BLaER1 treated with 17β-estradiol and CSF1 and Interleukin-3, amounts not matched to agents 10 nM and 100 nM (cell line): Measurements from ENCODE around the gene SCAP.
"Not testable (repeated sequence)": the region's sequence is repeated elsewhere in the genome, so short reads cannot be mapped to it uniquely, and the experiment has no call there.

ENCODE experiments used
- H3K27ac ChIP-seq, 11 experiments: shearing (Covaris generic); formaldehyde crosslinking; 2 replicates each; pipeline ENCODE4 v1.8.1; 2022
- H3K27me3 ChIP-seq, 11 experiments: shearing (Covaris generic); formaldehyde crosslinking; 2 replicates each; pipeline ENCODE4 v1.8.1; 2022
- H3K36me3 ChIP-seq, 11 experiments: shearing (Covaris generic); formaldehyde crosslinking; 2 replicates each; pipeline ENCODE4 v1.8.1; 2022
- H3K4me1 ChIP-seq, 10 experiments: shearing (Covaris generic); formaldehyde crosslinking; 2 replicates each; pipeline ENCODE4 v1.8.1; 2022
- H3K4me2 ChIP-seq, 11 experiments: shearing (Covaris generic); formaldehyde crosslinking; 2 replicates each; pipeline ENCODE4 v1.8.1; 2022
- H3K4me3 ChIP-seq, 10 experiments: shearing (Covaris generic); formaldehyde crosslinking; 2 replicates each; pipeline ENCODE4 v1.8.1; 2022
- H3K9ac ChIP-seq, 11 experiments: shearing (Covaris generic); formaldehyde crosslinking; 2 replicates each; pipeline ENCODE4 v1.8.1; 2022
- H3K9me3 ChIP-seq, 11 experiments: shearing (Covaris generic); formaldehyde crosslinking; replicated peaks in 1 of 11; 2 replicates each; pipeline ENCODE4 v1.8.1; 2022
- H4K20me1 ChIP-seq, 11 experiments: shearing (Covaris generic); formaldehyde crosslinking; 2 replicates each; pipeline ENCODE4 v1.8.1; 2022
- Cebpa-rat ChIP-seq, 11 experiments: shearing (Covaris generic); IDR thresholded peaks; 2 replicates each; pipeline ENCODE4 v1.8.1; 2022

The SCAP gene

DNA sequence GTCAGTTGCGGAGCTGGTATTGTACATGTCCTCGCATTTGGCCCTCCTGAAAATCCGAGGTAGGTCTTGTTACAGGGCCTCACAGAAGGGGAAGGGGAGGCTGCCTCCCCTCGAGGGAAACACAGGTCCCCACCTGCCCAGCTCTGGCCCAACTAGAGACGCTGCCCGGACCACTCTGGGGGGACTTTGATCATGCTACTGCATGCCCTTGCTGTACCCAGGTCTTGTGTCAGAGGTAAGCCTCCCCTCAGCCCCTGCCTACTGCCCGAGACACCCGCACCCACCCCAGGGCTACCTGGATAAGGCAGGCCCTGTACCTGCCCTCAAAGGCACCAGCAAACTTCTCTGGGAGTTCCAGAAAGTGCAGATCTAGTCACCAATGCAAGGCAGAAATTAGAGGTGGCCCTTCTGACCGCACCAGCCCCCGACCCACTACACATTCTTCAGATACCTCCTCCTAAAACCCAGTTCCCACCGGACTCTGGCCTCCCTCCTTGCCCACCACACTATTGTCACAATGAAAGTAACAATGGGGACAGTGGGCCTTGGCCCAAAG is 981 bp upstream of the SCAP start:
- H3K4me2 ChIP-seq: peak overlapping the region; percentile 77 to 99 (median 90)
- peaks cover 7 to 38% (median 27%) of the 10 kb centered on the region in 11 experiments; a peak in 19 of 22 replicates for H4K20me1 ChIP-seq
- H3K4me3 ChIP-seq: peak overlapping the region; percentile 62 to 99 (median 90); a peak in 11 of 20 replicates
- peaks cover 0 to 6% (median under 1%) of the 10 kb centered on the region in 11 experiments; a peak in 3 of 22 replicates for H3K36me3 ChIP-seq
- peak overlapping the region in 10 of 11 experiments; percentile 74 to 92 (median 84); a peak in 12 of 22 replicates for H3K9ac ChIP-seq
- H3K27me3 ChIP-seq: no peaks in the 10 kb centered on the region
- H3K9me3 ChIP-seq: peaks cover 0 to 1% (median 0%) of the 10 kb centered on the region in 11 experiments; a peak in 1 of 22 replicates
- H3K27ac ChIP-seq: peak overlapping the region in 3 of 11 experiments; percentile 81 to 85 (median 85); a peak in 4 of 22 replicates
- no peak for TF ChIP-seq Cebpa-rat (IDR thresholded peaks at IDR 0.05)
- H3K4me1 ChIP-seq: peaks cover 25 to 42% (median 28%) of the 10 kb centered on the region in 10 experiments

DNA sequence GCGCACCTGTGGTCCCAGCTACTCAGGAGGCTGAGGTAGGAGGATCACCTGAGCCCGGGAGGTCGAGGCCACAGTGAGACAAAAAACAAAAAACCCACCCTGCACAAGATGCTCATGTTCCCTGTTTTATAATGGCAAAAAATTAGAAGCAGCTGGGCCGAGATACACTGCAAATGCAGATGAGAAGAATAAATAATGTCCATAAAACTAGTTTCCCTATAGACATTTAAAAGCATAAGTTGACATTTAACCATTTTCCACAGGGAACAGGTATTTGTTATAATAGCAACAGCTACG is 537 bp upstream of the SCAP start:
- H3K9ac ChIP-seq: peak overlapping the region; percentile 74 to 92 (median 85)
- H3K27me3 ChIP-seq: no peaks in the 10 kb centered on the region
- H3K9me3 ChIP-seq: peaks cover 0 to 6% (median 2%) of the 10 kb centered on the region in 11 experiments; a peak in 7 of 22 replicates
- peaks cover 0 to 8% (median 3%) of the 10 kb centered on the region in 11 experiments; a peak in 5 of 22 replicates for H3K36me3 ChIP-seq
- TF ChIP-seq Cebpa-rat (IDR thresholded peaks at IDR 0.05): no peak
- H3K4me1 ChIP-seq: peaks cover 25 to 42% (median 28%) of the 10 kb centered on the region in 10 experiments
- peaks cover 7 to 42% (median 29%) of the 10 kb centered on the region in 11 experiments; a peak in 19 of 22 replicates for H4K20me1 ChIP-seq
- peak overlapping the region; percentile 52 to 87 (median 79); a peak in 21 of 22 replicates for H3K27ac ChIP-seq
- peak overlapping the region; percentile 77 to 99 (median 90) for H3K4me2 ChIP-seq
- H3K4me3 ChIP-seq: peak overlapping the region; percentile 62 to 99 (median 90)

DNA sequence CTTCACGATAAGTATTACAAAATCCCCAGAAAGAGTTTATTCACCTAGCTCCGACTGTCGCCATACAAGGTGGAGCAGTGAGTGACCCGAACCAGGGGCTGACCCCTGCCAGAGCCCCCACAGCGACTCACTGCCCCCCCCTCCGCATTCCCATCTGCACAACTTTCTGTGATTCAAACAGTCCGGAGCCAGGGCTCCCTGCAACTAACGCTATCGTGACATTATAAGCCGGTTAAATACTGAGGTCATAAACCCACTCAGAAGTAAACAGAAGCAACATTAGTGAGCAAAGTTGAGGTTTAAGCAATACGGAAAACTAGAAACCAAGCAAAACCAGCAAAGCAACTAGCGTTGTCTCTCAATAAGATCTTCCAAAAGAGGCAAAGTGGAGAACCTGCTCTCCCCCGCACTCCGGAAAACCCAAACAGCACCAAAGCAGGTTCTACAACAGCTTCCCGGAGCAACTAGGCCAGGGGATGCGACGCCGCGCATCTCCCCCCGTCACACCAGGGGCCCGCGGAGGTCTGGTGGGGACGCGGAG is 642 bp downstream of the SCAP start:
- TF ChIP-seq Cebpa-rat (IDR thresholded peaks at IDR 0.05): no peak
- peaks cover 0 to 19% (median 9%) of the 10 kb centered on the region in 11 experiments; a peak in 17 of 22 replicates for H3K36me3 ChIP-seq
- H3K4me3 ChIP-seq: peak overlapping the region; percentile 62 to 99 (median 90)
- peaks cover 25 to 42% (median 28%) of the 10 kb centered on the region in 10 experiments for H3K4me1 ChIP-seq
- peak overlapping the region; percentile 86 to 99 (median 97) for H3K4me2 ChIP-seq
- H3K9me3 ChIP-seq: peaks cover 0 to 16% (median 11%) of the 10 kb centered on the region in 11 experiments; a peak in 19 of 22 replicates
- peak overlapping the region; percentile 19 to 87 (median 79); a peak in 21 of 22 replicates for H3K27ac ChIP-seq
- peak overlapping the region; percentile 74 to 92 (median 85) for H3K9ac ChIP-seq
- no peaks in the 10 kb centered on the region for H3K27me3 ChIP-seq
- peaks cover 10 to 54% (median 41%) of the 10 kb centered on the region in 11 experiments; a peak in 19 of 22 replicates for H4K20me1 ChIP-seq

DNA sequence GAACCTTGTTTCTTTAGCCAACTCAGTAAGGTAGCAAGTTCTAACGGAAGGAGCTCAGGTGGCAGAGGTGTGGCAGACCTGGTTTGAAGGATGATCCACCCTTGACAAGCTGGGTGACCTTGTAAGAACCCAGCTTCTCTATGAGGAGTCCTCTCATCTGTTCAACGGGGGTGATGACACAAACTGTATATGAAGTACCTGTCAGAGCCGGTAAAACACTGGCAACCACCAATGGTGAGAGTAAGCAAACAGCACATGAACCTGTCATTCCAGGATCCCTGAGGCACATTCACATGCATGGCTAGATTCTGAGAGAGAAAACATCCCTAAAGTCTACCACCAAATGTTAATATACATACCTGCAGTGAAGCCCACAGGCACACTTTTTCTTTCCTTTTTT is 2.4 kb downstream of the SCAP start:
- no peak for TF ChIP-seq Cebpa-rat (IDR thresholded peaks at IDR 0.05)
- Histone ChIP-seq H3K27me3 (no peaks in the 10 kb centered on the region), H3K9ac (peak overlapping the region in 5 of 11 experiments; percentile 16 to 91 (median 37); a peak in 3 of 22 replicates), H3K4me2 (peak overlapping the region; percentile 86 to 99 (median 97); a peak in 17 of 22 replicates), H3K4me1 (peaks cover 25 to 42% (median 28%) of the 10 kb centered on the region in 10 experiments), H3K27ac (no peak overlapping the region), H4K20me1 (peaks cover 10 to 67% (median 42%) of the 10 kb centered on the region in 11 experiments; a peak in 19 of 22 replicates), H3K9me3 (peaks cover 11 to 33% (median 27%) of the 10 kb centered on the region in 11 experiments), H3K4me3 (no peak overlapping the region; a peak in 2 of 20 replicates), H3K36me3 (peaks cover 0 to 33% (median 24%) of the 10 kb centered on the region in 11 experiments; a peak in 18 of 22 replicates)

DNA sequence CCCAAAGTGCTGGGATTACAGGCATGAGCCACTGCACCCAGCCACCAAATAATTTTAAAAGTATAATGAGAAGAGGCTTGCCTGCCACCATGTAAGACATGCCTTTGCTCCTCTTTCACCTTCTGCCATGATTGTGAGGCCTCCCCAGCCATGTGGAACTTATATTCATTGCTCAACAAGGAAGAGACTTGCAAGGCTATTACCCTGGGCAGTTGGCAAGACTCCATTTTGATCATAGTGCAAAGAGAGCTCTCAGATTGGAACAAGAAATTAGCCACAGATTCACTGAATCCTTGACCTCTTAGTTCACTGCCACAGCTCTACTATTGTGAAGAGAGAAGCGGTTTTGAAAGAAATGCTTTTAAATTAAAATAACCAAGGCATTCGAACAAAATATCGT is 6.1 kb downstream of the SCAP start:
- no peak for TF ChIP-seq Cebpa-rat (IDR thresholded peaks at IDR 0.05)

DNA sequence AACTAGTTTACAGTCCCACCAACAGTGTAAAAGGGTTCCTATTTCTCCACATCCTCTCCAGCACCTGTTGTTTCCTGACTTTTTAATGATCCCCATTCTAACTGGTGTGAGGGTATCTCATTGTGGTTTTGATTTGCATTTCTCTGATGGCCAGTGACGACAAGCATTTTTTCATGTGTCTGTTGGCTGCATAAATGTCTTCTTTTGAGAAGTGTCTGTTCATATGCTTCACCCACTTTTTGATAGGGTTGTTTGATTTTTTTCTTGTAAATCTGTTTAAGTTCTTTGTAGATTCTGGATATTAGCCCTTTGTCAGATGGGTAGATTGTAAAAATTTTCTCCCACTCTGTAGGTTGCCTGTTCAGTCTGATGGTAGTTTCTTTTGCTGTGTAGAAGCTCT is 7.4 kb downstream of the SCAP start:
- Histone ChIP-seq H3K9me3 (peaks cover 30 to 56% (median 50%) of the 10 kb centered on the region in 11 experiments), H3K36me3 (peaks cover 0 to 60% (median 49%) of the 10 kb centered on the region in 11 experiments; a peak in 19 of 22 replicates), H4K20me1 (peaks cover 4 to 85% (median 39%) of the 10 kb centered on the region in 11 experiments; a peak in 18 of 22 replicates), H3K4me1 (peaks cover 2 to 29% (median 8%) of the 10 kb centered on the region in 10 experiments; a peak in 14 of 20 replicates)
- not testable (repeated sequence) for H3K4me3 ChIP-seq, H3K9ac ChIP-seq, H3K27me3 ChIP-seq, H3K27ac ChIP-seq, H3K4me2 ChIP-seq

More for the DNA sequence above, 6.1 kb downstream of the SCAP start:
- no peak overlapping the region for H3K27ac ChIP-seq
- no peaks in the 10 kb centered on the region for H3K27me3 ChIP-seq
- H3K9me3 ChIP-seq: peaks cover 30 to 56% (median 50%) of the 10 kb centered on the region in 11 experiments
- no peak overlapping the region for H3K9ac ChIP-seq
- peaks cover 10 to 85% (median 46%) of the 10 kb centered on the region in 11 experiments; a peak in 19 of 22 replicates for H4K20me1 ChIP-seq
- peaks cover 0 to 62% (median 49%) of the 10 kb centered on the region in 11 experiments; a peak in 19 of 22 replicates for H3K36me3 ChIP-seq
- no peak overlapping the region for H3K4me2 ChIP-seq
- peaks cover 14 to 31% (median 20%) of the 10 kb centered on the region in 10 experiments for H3K4me1 ChIP-seq
- no peak overlapping the region for H3K4me3 ChIP-seq

DNA sequence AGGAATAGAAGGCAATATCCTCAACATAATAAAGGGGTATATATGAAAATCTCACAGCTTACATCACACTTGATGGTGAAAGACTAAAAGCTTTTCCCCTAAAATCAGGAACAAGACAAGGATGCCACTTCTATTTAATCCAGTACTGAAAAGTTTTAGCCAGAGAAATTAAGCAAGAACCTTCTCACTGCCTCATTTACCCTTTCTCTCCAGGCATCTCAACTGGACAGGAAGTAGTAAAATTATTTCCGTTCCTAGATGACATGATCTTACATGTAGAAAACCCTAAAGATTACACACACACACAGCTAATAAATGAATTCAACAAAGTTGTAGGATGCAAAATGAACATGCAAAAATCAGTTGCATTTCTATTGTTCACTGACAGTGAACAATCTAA is 11.2 kb downstream of the SCAP start:
- H3K27me3 ChIP-seq: no peaks in the 10 kb centered on the region
- no peak overlapping the region for H3K9ac ChIP-seq
- H3K4me1 ChIP-seq: peaks cover 0 to 30% (median 3%) of the 10 kb centered on the region in 10 experiments; a peak in 8 of 20 replicates
- no peak for TF ChIP-seq Cebpa-rat (IDR thresholded peaks at IDR 0.05)
- peak overlapping the region in 3 of 11 experiments; percentile 23 to 52 (median 32); a peak in 4 of 22 replicates for H3K4me2 ChIP-seq
- H4K20me1 ChIP-seq: peaks cover 0 to 80% (median 30%) of the 10 kb centered on the region in 11 experiments; a peak in 12 of 22 replicates
- H3K36me3 ChIP-seq: peaks cover 13 to 70% (median 59%) of the 10 kb centered on the region in 11 experiments
- H3K9me3 ChIP-seq: peaks cover 51 to 66% (median 58%) of the 10 kb centered on the region in 11 experiments
- H3K4me3 ChIP-seq: no peak overlapping the region
- no peak overlapping the region for H3K27ac ChIP-seq

DNA sequence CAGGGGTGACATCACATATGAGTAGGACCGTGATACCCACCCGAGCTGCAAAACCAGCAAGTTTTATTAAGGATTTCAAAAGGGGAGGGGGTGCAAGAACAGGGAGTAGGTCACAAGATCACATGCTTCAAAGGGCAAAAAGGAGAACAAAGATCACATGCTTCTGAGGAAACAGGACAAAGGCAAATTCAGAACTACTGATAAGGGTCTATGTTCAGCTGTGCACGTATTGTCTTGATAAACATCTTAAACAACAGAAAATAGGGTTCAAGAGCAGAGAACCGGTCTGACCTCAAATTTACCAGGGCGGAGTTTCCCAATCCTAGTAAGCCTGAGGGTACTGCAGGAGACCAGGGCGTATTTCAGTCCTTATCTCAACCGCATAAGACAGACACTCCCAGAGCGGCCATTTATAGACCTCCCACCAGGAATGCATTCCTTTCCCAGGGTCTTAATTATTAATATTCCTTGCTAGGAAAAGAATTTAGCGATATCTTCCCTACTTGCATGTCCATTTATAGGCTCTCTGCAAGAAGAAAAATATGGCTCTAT is 16.1 kb downstream of the SCAP start:
- H3K27ac ChIP-seq, H3K27me3 ChIP-seq, H3K9ac ChIP-seq, H3K4me2 ChIP-seq, H3K4me3 ChIP-seq: not testable (repeated sequence)
- Histone ChIP-seq H4K20me1 (peaks cover 5 to 89% (median 59%) of the 10 kb centered on the region in 11 experiments; a peak in 18 of 22 replicates), H3K4me1 (peaks cover 5 to 35% (median 15%) of the 10 kb centered on the region in 10 experiments; a peak in 19 of 20 replicates), H3K9me3 (peaks cover 30 to 41% (median 35%) of the 10 kb centered on the region in 11 experiments), H3K36me3 (peaks cover 17 to 46% (median 35%) of the 10 kb centered on the region in 11 experiments)
